GM18907 (cell line): ENCODE data around the gene UBLCP1.

ENCODE experiments used
- ATAC-seq: cut with Tn5 transposase; IDR thresholded peaks from one replicate; pipeline ENCODE4 v1.9.1; 2021; ENCODE audit warnings: mild to moderate bottlenecking, moderate library complexity; ENCODE audit not compliant: unreplicated experiment

UBLCP1 gene

GRCh38 chr5:159309689-159310433, 46.8 kb downstream of the UBLCP1 start:
- ATAC-seq, result no peak

- ATAC-seq, result no peak
These were observed 47.4 kb downstream of the UBLCP1 start for GRCh38 chr5:159310511-159310910.

DNA sequence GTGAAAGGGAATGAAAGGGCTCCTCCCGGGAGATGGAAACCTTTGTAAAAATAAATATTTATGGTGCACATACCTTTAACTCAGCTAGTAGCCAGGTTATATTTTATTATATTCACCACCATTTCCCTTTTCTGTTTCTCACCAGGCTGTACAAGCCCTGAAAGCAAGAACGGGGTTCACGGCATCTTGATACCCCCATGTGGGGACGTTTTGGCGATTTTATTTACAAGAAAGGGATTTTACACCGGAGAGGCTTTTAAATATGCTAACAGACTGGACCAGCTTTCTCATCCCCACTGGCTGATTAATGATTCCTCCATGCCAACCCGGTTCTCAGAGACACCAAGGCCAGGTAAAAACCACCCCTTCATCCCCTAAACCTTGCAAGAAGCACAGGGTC, 48.0 kb downstream of the UBLCP1 start:
- ATAC-seq, result no peak

DNA sequence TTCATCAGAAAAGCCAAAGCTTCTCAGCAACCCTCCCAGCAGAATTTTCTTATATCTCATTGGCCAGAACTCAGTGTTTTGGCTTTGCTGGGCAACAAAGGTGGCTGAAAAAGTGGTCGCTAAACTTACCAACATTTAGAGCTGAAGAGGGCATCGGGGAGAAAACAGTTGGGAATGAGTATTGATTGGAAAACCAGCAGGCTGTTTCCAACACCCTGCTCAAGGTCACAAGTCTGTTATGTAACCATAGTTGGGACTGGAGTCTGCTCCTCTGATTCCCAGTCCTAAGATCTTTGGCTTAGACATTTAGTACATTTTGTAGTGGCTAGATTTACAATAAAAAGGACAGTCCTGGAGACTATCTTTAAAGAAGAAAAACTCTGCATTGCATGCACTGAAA, 50.1 kb downstream of the UBLCP1 start:
- ATAC-seq, result no peak

DNA sequence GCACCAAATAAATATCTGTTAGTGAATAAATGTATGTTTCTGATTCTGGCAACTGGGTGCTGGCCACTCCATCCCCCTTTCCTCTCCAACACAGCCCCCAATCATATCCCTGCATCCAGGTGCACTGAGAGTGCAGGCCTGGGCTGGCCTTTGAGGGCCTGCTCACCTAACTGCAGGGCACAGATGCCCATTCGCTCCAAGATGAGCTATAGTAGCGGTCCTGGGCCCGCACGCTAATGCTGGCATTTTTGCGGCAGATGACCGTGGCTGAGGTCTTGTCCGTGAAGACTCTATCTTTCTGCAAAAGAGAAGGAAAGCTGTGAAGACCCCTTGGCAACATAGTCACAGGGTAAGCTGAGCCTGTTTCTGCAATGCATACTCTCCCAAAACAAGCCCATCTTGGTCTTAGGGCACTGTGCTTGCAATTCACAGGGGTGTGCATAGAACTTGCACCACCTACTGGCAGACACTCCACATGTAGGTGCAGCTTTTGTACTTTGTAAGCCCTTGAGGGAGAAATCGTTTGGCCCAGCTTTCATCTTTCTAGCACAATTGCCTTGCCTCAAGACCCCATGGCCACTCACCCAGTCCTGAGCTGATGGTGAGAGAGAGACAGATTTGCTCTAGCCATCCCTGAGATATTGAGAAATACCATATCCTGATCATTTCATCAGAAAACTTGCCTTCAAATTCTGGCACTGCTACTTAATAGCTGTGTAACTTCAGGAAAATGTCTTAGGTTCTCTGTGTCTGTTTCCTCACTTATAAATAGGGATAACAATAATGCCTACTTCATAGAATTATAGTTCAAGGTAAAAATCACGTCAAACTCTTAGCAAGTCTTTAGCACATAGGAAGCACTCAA, 53.7 kb downstream of the UBLCP1 start:
- ATAC-seq, result no peak

DNA sequence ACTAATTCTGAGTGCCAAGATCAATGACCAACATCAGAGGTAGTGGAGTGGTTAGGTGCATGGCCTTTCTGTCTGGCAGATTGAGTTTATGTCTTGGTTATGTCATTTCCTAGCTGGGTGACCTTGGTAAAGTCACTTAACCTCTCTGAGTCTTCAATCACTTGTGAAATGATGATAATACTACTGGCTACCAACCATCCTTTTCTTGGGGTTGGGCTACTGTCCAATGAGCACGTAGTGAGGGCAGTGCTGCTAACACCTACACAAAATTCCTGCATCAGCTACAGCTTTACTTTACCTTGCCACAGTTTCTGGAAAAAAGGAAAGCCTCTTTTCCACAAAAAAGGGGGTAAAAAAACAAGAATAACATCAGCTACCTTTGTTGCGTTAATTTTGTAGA, 54.8 kb downstream of the UBLCP1 start:
- no peak for ATAC-seq

DNA sequence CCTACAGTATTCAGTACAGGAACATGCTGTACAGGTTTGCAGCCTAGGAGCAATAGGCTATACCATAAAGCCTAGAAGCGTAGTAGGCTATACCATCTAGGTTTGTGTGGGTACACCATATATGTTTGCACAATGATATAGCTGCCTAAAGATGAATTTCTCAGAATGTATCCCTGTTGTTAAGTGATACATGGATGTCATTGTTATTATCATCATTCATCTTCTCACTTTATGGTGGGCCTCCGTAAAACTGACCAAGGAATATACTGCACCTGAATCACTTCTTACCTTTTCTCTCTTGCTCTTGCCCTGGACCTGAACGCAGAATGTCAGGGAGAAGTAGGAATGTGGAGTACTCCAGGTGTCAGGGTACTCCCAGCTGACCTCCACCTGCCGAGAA, 55.4 kb downstream of the UBLCP1 start:
- ATAC-seq, result no peak

DNA sequence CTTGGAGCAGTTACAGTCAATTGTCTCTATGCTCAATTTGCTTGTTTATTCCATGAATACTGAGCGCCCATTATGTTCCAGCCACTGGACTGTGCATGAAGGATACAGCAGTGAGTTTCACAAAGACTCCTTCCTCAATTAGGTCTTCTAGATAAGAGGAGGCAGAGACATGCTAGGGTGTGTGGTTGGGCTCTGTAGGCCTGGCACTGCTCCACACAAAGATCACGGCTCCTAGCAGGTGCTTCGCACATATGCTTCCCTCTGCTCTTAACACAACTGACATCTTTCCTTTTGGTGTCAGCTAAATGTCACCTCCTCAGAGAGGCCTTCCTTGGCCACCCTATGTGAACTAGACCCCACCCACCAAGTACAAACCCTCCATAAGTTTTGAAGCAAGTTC, 56.3 kb downstream of the UBLCP1 start:
- ATAC-seq, result no peak

DNA sequence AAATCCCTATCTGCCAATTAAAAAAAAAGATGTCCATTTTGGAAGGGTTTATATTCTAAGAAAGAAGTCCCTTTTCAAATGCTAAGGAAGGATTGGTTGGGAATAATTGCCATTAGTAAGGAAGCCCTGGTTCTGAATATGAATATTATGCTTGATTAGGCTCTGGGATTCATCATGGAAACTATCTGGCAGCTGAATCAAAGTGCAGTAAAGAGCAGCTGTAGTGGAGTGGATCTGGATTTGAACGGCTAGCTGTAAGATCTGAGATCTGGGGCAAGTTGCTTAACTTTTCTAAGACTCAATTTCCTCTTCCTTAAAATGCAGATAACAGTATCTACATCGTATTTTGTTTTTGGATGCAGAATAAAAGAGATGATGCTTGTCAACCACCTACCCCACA, 56.7 kb downstream of the UBLCP1 start:
- ATAC-seq, result no peak

DNA sequence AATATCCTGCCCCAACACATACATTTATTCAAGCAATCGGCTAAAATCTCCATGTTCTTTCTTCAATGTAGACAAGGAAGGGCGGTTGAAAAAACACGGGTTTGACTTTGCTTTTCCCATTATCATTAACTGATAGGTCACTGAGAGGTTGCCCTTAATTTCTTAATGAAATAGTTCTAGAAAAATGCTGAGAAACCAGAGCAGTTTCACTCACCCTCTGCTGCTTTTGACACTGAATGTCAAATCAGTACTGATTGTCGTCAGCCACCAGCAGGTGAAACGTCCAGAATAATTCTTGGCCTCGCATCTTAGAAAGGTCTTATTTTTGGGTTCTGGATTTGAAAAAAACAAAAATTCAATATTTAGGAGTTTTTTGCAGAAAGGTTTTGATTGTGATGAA, 59.1 kb downstream of the UBLCP1 start:
- ATAC-seq, result no peak

DNA sequence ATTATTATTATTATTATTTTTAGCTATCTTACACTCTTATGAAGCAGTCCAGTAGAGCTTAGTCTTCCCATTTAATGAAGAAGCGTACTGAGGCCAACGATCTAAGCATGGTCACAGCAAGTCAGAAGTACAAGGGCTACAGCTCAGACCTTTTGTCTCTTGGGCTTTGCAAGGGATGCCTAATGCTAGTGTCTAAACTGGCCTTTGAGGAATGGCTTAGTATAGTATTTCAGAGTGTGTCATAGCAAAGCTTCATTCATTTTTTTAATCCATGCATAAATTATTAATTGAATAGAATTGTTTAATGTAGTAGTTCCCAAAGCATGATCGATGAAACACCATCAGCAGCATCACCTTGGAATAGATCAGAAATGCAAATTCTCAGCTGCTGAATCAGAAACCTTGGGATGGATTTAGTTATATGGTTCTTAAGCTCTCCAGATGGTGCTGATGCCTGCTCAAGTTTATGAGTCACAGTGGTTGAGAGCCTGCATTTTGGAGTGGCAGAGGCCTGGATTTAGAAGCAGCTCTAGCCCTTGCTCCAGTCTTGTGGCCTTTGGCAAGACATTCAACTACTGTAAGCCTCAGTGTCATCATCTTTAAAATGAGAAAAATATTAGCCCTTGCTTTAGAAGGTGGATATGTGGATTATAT, 61.1 kb downstream of the UBLCP1 start:
- ATAC-seq, result no peak

GRCh38 chr5:159324986-159325385, 61.9 kb downstream of the UBLCP1 start:
- ATAC-seq, result no peak

- ATAC-seq, result no peak
These were observed 67.2 kb downstream of the UBLCP1 start, which contains the start of gene IL12B for GRCh38 chr5:159330131-159330800. Gene IL12B, minus strand, starts transcription at chr5:159330487. Its CDS starts 3,705 bp downstream, at chr5:159326782.

DNA sequence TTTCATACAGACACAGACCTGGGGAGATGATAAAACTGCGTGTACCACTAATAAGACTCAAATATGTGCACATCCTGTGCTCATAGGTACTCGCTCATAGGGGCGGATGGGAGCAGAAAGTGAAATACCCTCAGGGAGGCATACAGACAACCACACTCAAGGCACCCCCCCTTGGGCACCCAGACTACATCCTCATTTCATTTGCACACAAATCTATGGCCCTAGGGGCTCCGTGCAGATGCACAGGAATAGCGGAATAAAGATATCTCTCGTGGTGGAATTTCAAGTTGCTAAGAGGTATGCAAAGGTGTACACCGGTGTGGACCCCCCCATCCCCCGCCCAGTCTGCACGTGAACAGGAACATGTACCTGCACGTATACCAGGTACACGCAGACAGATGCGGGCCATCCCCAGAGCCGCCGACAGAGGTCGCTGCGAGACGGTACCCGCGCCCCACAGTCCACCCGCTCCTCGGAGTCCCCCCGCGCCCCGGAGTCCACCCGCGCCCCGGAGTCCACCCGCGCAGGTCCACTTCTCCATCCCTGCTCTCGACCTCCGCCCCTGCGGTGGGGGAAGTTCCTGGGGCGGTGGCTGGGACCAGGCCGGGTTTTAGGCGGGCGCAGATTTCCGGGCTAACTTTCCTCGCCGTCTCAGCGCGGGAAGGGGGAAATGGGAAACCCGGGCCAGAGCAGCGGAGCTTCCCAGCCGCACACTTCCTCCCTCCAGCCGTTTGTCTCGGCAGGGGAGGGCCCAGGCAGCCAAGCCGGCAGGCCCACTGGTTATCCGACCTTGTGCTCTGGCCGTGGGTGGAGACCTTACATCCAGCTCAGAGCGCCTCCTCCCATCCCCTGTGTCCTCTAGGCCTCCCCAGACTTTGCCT, 68.2 kb downstream of the UBLCP1 start:
- peak; percentile 63 for ATAC-seq

GRCh38 chr5:159332800-159333544, 69.9 kb downstream of the UBLCP1 start:
- peak; percentile 52 for ATAC-seq

DNA sequence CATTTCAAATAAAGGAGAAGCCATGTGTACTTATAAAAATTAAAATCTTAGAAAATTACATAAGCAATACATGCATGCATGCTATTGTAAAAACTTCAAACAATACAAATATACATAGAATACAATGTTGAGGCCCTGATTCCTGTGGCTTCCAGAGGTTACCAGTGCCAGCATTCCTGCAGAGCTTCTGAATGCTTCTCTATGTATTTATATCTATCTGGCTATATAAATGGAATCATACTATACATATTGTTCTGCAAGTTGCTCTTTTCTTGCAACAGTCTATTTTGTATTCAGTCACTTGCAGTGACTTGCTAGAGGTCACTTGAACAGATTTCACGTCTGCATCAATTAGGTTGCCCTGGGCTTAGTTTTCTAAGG, 70.4 kb downstream of the UBLCP1 start:
- no peak for ATAC-seq
